ENCODE data around the gene RAF1.

DNA sequence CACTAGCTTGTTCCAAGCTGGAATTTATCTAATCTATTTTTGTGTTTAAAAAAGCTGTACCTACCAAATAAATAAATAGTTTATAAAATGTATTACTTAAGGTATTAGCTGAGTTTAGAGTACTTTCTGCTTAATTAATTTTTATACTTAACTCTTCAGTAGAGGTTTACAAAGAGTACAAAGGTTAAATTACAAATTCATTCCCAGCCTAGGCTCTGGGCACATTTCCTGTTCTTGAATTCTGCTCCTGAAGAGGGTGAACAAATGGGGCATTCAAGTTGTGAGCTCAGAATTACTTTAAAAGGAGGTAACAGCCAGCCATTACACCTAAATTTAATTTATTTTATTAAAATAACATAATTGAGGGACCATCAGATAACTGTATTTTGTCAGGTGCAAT lies 80.6 kb downstream of the RAF1 start:
- no peak for TF ChIP-seq EP300 (IDR thresholded peaks at IDR 0.05)
- TF ChIP-seq SMC3 (IDR thresholded peaks at IDR 0.05), result no peak
- no peak for TF ChIP-seq CTCF (IDR thresholded peaks at IDR 0.05)
- TF ChIP-seq HDAC2 (IDR thresholded peaks at IDR 0.05), result no peak
- no peak for TF ChIP-seq HOXB13 (CRISPR knock-in tag; IDR thresholded peaks at IDR 0.05; ENCODE audit: low read depth)
- TF ChIP-seq POLR2A (IDR thresholded peaks at IDR 0.05; ENCODE audit: low read length), result no peak
- TF ChIP-seq HEYL (CRISPR knock-in tag; IDR thresholded peaks at IDR 0.05), result no peak
- TF ChIP-seq, protein P1, sequence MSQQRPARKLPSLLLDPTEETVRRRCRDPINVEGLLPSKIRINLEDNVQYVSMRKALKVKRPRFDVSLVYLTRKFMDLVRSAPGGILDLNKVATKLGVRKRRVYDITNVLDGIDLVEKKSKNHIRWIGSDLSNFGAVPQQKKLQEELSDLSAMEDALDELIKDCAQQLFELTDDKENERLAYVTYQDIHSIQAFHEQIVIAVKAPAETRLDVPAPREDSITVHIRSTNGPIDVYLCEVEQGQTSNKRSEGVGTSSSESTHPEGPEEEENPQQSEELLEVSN (IDR thresholded peaks at IDR 0.05; ENCODE audit: borderline replicate concordance, low read depth), result no peak
- TF ChIP-seq, protein P2, sequence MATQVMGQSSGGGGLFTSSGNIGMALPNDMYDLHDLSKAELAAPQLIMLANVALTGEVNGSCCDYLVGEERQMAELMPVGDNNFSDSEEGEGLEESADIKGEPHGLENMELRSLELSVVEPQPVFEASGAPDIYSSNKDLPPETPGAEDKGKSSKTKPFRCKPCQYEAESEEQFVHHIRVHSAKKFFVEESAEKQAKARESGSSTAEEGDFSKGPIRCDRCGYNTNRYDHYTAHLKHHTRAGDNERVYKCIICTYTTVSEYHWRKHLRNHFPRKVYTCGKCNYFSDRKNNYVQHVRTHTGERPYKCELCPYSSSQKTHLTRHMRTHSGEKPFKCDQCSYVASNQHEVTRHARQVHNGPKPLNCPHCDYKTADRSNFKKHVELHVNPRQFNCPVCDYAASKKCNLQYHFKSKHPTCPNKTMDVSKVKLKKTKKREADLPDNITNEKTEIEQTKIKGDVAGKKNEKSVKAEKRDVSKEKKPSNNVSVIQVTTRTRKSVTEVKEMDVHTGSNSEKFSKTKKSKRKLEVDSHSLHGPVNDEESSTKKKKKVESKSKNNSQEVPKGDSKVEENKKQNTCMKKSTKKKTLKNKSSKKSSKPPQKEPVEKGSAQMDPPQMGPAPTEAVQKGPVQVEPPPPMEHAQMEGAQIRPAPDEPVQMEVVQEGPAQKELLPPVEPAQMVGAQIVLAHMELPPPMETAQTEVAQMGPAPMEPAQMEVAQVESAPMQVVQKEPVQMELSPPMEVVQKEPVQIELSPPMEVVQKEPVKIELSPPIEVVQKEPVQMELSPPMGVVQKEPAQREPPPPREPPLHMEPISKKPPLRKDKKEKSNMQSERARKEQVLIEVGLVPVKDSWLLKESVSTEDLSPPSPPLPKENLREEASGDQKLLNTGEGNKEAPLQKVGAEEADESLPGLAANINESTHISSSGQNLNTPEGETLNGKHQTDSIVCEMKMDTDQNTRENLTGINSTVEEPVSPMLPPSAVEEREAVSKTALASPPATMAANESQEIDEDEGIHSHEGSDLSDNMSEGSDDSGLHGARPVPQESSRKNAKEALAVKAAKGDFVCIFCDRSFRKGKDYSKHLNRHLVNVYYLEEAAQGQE (IDR thresholded peaks at IDR 0.05), result no peak
- TF ChIP-seq JUNB (IDR thresholded peaks at IDR 0.05), result no peak
- no peak for TF ChIP-seq CHD2 (IDR thresholded peaks at IDR 0.05; ENCODE audit: low read length, partially characterized antibody)
- TF ChIP-seq, protein P3, sequence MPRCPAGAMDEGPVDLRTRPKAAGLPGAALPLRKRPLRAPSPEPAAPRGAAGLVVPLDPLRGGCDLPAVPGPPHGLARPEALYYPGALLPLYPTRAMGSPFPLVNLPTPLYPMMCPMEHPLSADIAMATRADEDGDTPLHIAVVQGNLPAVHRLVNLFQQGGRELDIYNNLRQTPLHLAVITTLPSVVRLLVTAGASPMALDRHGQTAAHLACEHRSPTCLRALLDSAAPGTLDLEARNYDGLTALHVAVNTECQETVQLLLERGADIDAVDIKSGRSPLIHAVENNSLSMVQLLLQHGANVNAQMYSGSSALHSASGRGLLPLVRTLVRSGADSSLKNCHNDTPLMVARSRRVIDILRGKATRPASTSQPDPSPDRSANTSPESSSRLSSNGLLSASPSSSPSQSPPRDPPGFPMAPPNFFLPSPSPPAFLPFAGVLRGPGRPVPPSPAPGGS (IDR thresholded peaks at IDR 0.05), result no peak
- TF ChIP-seq BHLHE40 (IDR thresholded peaks at IDR 0.05; ENCODE audit: low read depth, low read length), result no peak

All from A549 (cell line).